22Rv1 (cell line): ENCODE measurements around the gene WNT8A.

ENCODE experiments used
- H3K27ac ChIP-seq: fragments of 450-650 bp; 2 replicates; pipeline ENCODE4 v1.5.1; 2017
- ZFX ChIP-seq: fragments of 450-650 bp; IDR thresholded peaks from 2 replicates; pipeline ENCODE4 v1.6.1; 2017; ENCODE audit warnings: antibody characterized with exemption, borderline replicate concordance
- TF ChIP-seq, protein P1 (sequence below): fragments of 450-650 bp; IDR thresholded peaks from 2 replicates; pipeline ENCODE4 v1.5.1; 2017; ENCODE audit warnings: mild to moderate bottlenecking

The WNT8A gene

DNA sequence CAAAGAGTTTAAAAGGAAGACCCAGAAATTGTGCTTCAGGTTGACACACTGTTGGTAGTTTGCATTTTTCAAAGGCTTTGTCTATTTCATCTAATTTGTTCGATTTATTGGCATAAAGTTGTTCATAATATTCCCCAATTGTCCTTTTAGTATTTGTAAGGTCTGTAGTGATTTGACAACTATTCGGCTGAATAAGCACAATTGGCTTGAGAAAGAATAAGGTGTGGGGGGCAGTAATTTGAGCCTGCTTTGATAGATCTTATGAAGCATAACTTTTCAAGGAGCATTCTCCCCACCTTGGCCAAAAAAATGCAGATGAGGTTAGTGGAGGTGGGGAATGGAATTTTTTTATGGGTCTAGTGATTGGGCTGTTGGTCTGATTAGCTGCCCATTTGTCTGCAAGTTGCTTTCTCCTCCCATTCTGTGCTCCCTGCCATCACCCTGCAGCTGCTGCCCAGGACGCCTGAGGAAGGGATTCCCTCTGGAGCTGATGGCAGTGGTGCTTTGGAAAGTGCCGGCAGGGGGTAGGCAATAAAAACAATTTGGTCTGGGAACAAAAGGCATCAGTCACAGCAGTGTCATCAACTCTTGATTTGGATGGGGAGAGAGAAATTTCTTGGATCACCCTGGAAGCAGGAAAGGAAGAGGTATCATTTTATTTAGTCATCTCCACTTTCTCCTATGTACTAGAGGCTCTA, 26.6 kb downstream of the WNT8A start:
- TF ChIP-seq, protein P1, sequence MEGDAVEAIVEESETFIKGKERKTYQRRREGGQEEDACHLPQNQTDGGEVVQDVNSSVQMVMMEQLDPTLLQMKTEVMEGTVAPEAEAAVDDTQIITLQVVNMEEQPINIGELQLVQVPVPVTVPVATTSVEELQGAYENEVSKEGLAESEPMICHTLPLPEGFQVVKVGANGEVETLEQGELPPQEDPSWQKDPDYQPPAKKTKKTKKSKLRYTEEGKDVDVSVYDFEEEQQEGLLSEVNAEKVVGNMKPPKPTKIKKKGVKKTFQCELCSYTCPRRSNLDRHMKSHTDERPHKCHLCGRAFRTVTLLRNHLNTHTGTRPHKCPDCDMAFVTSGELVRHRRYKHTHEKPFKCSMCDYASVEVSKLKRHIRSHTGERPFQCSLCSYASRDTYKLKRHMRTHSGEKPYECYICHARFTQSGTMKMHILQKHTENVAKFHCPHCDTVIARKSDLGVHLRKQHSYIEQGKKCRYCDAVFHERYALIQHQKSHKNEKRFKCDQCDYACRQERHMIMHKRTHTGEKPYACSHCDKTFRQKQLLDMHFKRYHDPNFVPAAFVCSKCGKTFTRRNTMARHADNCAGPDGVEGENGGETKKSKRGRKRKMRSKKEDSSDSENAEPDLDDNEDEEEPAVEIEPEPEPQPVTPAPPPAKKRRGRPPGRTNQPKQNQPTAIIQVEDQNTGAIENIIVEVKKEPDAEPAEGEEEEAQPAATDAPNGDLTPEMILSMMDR: no peak
- no peak for TF ChIP-seq ZFX
- H3K27ac ChIP-seq: no peak overlapping the region

DNA sequence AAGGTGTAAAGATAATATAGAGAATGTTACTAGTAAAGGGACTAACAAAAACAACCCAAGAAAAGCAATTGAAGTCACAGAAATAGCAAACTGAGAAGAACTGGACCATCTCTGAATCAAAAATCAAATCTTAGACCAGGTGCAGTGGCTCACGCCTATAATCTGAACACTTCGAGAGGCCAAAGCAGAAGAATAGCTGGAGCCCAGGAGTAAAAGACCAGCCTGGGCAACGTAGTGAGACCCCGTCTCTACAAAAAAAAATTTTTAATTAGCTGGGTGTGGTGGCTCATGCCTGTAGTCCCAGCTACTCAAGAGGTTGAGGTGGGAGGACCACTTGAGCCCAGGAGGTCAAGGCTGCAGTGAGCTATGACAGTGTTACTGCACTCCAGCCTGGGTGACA, 27.3 kb downstream of the WNT8A start:
- H3K27ac ChIP-seq: no peak overlapping the region
- TF ChIP-seq, protein P1: no peak
- TF ChIP-seq ZFX: no peak

DNA sequence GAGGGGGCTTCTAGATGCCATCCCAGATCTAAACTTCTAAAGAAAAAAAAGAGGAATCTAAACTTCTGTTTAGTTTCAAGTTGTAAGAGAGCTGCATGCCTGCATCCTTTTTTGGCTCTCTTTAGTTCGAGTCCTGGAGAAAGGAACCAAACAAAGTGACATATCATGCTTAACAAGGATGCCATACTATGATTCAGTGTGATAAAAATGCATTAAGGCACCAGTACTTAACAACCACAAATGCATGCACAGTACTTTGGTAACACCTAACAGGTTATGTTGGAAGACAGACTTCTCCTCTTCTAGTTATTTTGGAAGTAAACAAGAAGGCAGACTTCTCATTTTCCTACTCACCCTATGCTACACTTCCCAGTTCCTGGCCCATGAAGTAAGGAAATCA, 28.1 kb downstream of the WNT8A start:
- no peak overlapping the region for H3K27ac ChIP-seq
- no peak for TF ChIP-seq ZFX
- TF ChIP-seq, protein P1: no peak

DNA sequence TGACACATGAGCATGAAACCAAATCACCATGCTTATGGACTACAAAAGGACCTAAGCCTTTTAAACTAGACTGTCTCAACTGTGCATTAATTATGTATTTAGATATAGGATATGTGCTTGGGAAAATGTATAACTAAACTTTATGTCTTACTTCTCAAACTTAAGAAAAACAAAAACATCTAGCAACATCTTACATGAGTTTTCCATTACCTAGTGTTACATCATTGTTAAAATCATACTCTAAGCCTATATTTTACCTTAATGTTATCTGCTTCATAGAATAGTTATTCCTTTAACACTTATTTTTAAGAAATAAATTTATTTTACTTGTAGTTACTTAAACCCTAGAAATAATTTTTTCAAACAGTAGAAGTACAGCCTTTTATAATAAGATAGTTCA, 31.4 kb downstream of the WNT8A start:
- no peak overlapping the region for H3K27ac ChIP-seq
- TF ChIP-seq ZFX: no peak
- TF ChIP-seq, protein P1: no peak

DNA sequence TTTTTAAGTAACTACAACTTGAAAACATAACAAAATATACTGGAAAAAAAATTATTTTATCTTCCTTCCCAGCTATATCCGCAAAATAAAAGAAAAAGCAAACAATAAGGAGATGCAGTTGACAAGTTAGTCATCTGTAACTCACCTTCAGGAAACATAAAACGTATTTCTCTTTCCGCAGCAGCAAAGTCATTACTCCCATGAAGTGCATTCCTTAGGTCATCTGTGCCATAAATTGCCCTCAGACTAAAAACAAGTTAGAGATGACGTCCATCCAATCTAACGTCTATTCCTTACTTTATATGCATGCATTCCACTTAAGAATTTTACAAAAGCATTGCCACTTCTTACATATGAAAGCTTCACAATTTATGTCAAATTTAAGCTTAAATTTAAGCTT, 44.5 kb downstream of the WNT8A start:
- TF ChIP-seq ZFX: no peak
- TF ChIP-seq, protein P1: no peak
- H3K27ac ChIP-seq: no peak overlapping the region

DNA sequence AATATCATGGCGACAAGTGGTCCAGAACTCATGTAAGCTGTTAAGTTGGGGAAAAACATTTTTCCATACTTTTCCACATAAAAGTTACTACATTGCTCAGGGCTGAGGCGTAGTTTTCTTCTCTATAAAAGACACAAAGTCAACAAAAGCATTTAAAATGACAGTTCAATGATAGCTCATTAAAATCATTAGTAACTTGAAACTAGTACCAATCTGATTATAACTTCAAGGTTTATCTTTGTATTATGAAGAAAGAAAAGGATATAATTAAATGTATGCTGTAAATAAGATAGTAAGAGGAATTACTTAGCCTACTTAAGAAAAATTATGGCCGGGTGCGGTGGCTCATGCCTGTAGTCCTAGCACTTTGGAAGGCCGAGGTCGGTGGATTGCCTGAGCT, 45.5 kb downstream of the WNT8A start:
- TF ChIP-seq, protein P1: no peak
- TF ChIP-seq ZFX: no peak
- no peak overlapping the region for H3K27ac ChIP-seq

DNA sequence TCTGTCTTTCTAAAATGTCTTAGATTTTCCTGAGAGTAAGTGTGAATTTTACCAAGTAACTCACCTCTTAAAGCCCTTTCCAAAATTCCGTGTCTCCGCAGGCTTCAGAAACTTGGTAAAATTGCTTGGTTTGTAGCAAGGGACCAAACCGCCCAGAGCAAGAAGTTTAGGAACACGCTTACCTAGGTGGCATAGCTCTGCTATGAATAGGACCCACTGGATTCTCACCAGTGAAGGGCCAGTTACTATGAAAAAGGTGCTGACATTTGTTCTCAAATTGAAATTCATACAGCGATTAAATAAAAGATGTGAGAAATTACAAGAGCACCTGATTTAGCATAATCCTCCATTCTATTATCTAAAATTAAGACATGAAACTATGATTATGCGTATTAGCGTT, 48.7 kb downstream of the WNT8A start:
- H3K27ac ChIP-seq: no peak overlapping the region
- TF ChIP-seq, protein P1: no peak
- no peak for TF ChIP-seq ZFX
